SU-DHL-6 (cell line): ENCODE results near the gene KSR1.

Experiments
- EZH2phosphoT487 ChIP-seq: fragments of 200-600 bp; sonication (generic), shearing (Covaris generic); conservative IDR thresholded peaks from 2 replicates; pipeline ENCODE4 v1.6.1; 2018; ENCODE audit warnings: mild to moderate bottlenecking, antibody characterized with exemption, low read length, moderate library complexity, mixed read lengths
- TF ChIP-seq, protein P1 (sequence below): fragments of 200-600 bp; sonication (generic); IDR thresholded peaks from one replicate; pipeline ENCODE4 v1.5.1; 2017; ENCODE audit warnings: antibody characterized with exemption, mild to moderate bottlenecking, low read length, moderate library complexity; ENCODE audit not compliant: insufficient read depth, poor library complexity, severe bottlenecking

DNA sequence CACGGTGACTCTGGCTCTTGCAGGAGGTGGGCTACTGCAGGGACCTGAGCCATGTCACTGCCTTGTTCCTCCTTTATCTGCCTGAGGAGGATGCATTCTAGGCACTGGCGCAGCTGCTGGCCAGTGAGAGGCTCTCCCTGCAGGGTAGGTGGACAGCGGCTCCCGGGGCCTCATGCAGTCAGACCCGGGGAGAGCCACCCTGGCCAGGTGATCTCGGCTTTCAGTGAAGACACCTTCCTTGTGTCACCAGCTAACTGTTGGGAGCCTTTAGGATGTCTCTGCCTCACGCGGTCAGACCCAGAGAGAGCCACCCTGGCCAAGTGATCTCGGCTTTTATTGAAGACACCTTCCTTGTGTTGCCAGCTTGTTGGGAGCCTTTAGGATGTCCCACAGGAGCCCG, 31.7 kb upstream of the KSR1 start:
- TF ChIP-seq, protein P1, sequence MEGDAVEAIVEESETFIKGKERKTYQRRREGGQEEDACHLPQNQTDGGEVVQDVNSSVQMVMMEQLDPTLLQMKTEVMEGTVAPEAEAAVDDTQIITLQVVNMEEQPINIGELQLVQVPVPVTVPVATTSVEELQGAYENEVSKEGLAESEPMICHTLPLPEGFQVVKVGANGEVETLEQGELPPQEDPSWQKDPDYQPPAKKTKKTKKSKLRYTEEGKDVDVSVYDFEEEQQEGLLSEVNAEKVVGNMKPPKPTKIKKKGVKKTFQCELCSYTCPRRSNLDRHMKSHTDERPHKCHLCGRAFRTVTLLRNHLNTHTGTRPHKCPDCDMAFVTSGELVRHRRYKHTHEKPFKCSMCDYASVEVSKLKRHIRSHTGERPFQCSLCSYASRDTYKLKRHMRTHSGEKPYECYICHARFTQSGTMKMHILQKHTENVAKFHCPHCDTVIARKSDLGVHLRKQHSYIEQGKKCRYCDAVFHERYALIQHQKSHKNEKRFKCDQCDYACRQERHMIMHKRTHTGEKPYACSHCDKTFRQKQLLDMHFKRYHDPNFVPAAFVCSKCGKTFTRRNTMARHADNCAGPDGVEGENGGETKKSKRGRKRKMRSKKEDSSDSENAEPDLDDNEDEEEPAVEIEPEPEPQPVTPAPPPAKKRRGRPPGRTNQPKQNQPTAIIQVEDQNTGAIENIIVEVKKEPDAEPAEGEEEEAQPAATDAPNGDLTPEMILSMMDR, result no peak
- TF ChIP-seq EZH2phosphoT487, result no peak
